Measurements from ENCODE around the gene IRX1.

IRX1 gene

DNA sequence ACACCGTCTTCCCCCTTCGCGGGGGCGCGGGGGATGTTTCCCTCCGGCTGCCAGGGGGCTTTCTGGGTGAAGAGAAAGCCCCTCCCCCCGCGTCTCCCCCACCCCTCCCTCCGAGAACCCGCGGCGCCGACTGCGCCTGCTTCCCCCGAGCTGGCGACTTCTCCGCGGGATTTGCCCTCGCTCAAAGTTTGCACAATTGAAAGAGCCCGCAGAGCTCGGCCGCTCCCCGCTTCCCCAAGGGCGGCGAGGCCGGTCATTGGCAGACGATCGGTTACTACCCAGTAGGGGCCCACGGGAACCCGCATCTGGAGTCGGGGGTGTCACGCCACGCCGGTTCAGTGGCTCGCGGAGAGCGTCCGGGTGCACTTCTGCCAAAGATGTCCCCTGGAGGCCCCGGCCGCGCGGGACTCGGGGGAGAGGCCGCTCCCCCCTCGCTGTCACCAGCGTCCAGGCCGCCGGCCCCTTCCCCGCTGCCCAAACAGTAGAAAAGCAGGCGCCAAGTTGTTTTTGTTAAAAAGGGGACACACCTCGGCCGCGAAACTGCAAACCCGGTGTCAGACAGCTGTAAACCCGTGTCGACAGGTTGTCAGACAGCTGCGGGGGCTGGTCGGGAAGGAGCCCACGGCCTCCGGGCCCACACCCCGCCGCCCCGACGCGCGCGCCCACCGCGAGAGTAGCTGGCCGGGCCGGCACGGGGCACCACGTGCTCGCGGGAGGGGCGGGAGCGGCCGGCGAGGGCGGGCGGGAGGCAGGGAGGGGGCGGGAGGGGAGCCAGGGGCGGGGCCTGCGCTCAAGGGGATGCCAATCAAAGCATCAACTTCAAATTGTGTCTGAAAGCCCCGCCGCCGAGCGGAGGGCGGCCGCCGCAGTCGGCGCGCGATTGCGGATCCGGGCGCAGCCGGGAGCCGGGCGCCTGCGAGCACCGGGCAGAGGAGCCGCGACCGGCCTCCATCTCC lies at the start of gene IRX1:
IRX1 (plus strand) TSS at position 827 of the 956 bp plus-strand sequence. CDS start 274 bp downstream, outside the sequence.
- DNase-seq = no peak

DNA sequence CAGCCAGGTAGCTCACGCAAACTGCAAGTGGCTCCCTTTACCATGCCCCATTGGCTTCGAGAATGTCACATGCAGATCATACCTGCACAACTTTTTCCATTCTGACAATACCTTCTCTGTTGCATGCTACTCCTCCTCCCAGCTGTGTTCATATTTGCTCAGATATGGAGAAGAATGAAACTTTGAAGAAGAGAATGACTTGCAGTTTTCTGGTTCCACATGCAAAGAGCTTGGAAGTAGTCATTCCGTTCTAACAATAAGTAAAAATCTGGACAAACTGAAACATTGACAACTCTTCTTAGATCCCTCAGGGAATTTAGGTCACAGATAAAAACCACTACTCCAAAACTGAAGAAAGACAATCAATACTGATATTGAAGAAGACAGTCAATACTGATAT lies 49.6 kb upstream of the IRX1 start:
- DNase-seq = no peak

DNA sequence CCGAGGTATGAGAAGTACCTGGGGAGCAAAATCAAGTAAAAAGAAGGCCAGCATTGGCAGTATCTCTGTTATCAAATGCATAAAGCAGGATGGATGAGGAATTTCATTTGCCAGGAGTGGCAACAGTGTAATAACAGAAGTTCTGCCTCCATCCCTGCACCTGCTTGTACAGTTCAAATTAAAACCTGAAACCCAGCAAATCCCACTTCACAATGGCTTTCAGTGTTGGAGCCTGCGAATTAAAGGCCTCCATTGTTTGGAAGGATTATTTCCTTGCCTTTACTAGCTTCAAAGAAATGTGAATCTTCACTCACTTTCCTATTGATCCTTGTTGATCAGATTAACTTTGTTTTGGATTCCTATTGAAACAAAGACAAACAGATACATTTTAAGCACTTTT lies 31.5 kb upstream of the IRX1 start:
- no peak for DNase-seq

DNA sequence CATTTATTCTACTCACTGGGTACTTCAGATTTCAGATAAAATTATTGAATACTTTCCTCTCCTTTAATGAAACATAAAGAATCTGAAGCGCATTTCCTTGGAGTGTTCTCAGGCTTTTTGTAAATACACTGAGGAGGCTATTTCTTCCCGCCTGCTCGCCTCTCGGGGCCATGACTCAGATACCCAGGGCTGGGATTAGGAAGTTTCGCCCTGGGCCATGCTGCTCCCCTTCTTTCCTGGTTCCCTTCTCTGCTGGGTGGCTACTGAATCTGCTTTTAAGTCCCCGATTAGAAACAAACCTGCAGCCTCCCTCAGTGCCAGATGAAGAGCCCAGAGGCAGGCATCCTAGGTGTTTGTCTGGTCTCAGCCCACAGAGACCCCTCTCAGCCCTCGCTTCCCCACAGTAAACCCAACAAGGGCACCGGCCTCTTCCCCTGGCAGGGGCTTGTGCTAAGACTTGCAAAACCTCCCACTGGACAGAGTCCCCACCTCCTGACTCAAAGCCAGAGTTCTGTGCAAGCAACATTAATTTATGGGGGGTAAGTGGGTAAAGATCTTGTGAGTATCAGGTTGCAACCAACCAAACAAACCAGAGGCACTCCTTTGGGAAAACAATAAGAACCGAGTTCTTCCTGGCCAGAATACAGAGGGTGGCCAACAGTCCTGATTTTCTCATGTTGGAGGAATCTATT lies 30.7 kb upstream of the IRX1 start:
- DNase-seq = no peak

DNA sequence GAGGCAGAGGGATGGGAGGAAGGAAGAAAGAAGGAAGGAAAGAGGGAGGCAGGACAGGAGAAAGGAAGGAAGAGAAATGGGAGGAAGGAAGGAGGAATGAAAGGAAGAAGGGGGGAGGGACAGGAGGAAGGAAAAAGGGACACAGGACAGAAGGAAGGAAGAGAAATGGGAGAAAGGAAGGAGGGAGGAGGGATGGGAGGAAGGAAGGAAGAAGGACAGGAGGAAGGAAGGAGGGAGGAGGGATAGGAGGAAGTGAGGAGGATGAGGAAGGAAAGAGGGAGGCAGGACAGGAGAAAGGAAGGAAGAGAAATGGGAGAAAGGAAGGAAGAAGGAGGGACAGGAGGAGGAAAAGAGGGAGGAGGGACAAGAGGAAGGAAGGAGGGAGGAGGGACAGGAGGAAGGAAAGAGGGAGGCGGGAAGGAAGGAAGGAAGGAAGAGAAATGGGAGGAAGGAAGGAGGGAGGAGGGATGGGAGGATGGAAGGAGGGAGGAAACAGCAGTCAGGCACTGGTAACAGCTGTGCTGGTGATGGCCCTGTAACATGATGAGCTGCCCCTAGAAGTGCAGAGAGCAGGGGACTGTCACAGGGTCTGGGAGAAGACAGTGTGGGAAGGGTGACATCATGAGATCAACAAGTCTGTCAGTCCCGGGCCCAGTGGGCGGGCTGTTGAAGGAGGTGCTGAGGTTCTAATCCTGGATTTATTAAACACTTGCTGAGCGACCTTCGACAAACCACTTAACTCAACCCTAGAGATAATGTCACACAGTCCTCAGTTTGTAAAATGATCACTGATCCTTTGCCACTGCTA lies 10.7 kb upstream of the IRX1 start:
- no peak for DNase-seq

DNA sequence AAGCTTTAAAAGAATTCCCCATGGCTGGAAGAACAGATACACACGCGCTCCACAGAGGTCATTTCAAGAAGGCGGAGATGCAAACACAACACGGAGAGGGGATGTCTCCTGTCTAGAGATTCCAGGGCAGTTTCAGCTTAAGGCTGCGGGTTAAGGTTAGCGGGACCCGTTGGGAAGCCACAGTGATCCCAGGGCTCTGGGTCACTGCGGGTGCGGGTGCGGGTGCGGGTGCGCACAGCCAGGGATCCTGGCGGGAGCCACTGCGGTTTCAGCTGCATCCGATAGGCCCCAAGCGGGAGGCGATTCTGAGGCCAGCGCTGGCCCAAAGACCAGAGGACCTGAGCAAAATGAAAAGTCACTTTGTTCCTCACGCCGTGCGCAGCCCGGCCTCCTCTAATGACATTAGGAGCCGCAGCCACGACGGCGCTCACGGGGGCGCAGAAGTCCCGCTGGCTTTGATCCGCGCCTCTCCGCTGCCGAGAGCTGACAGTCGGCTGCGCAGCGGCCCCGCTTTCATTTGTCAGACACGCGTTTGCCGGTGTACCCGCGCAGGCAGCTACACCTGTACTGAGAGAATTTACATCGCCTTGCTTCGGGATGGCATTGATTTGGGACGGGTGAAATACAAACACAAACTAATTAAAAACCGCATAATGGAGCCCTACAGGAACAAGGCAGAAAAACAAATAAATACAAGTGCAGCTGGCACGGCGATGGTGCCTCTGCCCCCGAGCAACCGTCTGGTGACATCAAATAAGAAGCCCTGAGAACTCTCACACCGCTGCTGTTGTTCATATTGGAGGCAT lies 5.3 kb upstream of the IRX1 start:
- no peak for DNase-seq

DNA sequence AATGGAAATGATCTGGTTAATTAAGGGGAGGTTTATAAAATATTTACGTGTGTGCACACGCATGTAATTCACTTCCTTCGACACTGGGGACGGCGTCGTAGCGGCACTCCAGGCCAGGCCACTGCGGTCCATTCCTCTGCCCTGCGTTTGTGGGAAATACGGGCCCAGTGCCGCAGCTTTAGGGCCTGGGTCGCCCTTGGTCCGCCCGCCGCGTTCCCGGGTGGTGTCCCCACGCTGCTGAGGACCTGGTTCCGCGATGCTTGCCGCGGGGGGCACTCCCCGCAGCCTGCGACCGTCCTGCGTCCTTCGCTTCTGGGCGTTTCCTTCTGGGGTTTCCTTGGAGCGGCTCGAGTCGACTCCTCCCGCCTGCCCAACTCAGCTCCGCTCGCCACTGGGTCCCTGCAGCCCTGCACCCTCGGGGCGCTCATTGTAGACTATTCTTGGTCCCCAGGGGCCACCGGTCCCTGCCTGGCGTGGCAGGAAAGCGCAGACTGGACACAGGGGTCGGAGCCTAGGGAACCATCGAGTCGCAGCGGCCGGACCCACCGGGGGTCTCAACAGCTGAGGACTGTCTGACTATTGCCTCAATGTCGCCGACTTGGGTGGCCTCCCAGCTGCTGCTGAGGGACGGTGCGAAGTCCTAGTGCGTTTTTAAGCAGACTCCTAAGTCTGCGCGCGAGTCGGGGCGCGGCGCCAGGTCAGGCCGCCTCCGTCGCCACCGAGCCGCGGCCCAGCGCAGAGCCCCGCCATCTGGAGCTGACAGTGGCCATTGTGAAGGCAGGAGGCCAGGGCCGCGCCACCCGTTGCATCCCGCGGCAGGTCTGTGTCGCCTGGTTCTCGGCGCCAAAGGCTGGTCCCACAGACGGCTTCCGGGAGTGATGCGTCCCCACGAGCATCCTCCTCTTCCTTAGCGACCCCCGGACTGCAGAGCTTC lies 4.4 kb upstream of the IRX1 start:
- DNase-seq = no peak

DNA sequence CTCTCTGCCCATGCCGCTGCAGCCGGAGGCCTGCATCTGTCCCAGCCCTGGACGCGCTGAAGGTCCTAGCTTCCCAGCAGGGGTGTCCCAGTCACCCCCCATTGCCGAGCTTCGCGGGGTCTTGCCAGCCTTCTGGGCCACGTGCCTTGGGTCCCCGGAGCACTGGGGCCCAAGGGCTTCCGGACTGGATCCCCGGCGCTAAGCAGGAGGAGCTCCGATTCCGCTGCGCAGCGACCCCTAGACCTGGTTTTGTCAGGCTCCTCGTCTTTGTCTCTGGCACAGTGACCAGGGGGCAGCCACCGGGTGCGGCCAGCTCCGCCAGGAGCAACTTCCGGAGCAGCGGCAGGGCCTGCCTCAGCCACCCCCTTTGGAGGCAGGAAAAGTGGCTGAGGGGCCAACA lies 3.3 kb upstream of the IRX1 start:
- DNase-seq = no peak

DNA sequence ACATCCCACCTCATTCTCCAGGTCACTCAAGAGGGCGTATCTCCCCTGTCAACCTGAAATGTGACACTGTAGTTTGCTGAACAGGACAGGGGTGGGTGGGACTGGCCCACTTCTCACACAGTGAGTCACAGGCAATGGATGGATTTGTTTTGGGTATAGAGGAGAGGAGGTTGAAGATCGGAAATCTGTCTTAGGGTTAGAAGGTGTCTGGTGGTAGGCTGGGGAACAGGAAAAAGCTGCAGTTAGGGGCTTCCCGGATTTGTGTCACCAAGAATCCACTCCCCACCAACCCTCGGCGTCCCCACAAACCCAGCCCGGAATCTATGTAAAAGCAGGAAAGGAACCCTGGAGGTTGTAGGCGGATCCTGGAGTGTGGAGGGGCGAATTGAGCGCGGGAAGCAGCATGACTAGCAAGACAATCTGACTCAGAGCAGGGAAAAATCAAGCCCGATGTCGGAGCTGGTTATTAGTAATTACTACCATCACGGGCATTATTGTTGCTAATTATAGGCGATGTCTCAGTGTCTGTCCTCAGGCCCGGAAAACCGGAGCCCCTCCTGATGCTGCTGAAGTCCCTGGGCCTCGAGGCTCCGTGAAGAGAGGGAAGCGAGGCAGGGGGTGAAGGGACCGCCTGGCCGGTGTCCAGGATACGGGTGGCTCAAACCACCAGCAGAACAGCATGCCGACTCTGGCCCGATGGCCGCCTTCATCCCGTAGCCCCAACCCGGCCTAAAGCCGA lies 1.7 kb upstream of the IRX1 start:
- DNase-seq = no peak

DNA sequence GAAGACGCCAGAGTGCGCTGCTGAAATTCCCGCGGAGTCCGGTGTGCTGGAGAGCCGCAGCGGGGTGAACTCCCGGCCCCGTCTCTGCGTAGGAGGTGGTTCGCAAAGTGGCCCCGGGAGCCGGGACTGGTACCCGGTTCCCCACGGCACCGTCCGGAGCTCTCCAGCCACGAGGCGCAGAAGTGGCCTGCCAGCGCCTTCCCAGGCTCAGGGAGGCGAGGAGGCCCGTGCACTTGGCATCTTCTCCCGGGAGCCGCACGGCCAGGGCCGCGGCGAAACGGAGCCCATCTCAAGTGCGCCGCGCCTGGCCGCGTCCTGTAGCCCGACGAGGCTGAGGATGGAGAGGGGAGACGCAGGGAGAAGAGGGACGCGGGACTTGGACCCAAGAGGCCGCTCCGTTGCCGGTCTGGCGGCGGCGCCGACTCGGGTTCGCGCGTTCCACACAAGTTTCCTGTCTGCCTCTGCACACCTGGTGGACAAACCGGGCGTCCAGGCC lies 1.1 kb upstream of the IRX1 start:
- no peak for DNase-seq

DNA sequence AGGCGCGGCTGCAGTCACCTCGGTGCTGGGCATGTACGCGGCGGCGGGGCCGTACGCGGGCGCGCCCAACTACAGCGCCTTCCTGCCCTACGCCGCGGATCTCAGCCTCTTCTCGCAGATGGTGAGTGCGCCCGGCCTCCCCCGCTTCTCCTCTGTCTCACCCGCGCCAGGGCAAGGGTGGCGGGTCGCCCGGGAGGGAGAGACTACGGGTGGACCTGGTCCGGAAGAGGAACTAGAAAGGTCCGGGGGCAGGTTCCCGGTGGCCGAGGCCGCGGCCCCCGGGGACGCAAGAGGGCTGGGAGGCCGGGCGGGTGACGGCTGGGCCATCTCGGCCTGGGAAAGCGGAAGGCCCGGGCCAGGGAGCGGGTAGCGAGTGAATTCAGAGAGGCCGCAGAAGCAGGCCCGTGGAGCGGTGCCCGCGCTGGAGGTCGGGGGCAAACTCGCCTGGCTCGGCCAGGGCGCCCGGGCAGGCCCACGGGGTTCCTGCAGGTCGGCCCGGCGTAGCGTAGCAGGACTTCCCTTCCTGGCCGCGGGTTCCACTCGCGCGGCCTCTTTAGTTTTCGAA lies 711 bp downstream of the IRX1 start:
- no peak for DNase-seq

DNA sequence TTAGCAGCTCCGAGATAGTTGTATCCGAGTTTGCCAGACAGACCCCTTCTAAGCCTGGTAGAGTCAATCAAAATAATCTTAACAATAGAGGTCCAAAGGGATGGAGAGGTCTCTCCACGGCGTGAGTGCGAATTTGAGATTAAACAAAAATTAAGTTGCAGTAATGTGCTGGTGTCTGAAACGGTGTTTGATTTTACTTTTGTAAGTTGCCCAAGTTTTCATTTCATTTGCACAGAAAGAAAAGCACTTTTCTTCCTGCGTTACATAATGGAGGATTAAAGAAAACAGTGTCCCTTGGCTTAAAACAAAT lies 1.2 kb downstream of the IRX1 start:
- no peak for DNase-seq

DNA sequence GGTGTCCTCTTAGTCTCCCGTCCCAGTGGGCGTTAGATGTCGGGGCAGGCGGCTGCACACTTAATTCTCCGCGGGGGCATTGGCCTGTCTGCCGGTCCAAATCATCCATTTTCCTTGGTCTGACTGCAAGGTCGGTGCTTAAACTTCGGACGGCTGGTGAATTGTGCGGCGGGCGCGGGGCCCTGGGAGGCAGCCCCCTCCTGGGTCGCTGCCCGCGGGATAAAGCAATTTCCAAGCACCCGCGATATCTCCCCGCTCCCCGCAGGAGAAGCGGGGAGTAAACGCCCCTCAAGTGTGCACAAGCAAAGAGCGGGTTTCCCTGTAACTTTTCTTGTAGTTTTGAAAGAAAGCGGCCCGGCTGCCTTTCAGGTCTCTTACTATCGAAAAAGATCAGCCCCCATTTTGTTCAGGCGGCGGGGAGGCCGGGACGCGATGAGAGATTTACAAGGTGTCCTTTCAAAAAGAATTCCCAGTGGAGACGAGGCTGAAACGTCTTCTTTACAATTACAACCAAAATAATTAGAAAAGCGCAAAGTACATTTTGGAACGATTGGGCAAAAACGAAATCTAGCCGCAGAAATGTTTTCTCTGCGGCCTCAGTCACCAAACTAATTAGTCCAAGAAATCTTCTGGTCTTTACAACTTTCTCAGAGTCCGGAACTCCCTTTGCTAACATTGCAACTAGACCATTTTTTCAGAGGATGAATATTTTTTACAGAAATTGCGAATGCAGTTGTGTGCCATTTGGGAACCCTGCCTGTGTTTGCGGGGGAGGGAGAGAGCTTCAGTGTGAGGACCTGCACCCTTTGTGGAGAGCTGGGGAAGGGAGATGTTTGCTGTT lies 1.8 kb downstream of the IRX1 start:
- DNase-seq = no peak

DNA sequence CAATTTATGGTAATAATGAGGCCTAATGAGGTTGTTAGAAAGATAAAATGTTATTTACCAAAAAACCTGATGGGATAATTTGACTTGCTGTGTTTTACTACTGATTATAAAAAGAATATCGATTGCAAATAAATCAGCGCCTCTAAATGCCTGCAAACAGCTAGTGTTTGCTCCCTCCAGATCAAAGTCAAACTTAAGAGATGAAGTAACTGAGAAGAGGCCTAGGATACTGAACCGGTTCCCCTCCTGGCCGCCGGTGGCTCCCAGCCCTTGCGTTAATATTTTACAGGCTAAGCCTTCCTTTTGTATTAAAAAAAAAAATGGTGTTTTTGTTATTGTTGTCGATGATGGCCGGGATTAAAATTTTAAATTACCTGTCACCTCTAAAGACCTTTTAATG lies 2.6 kb downstream of the IRX1 start:
- no peak for DNase-seq

DNA sequence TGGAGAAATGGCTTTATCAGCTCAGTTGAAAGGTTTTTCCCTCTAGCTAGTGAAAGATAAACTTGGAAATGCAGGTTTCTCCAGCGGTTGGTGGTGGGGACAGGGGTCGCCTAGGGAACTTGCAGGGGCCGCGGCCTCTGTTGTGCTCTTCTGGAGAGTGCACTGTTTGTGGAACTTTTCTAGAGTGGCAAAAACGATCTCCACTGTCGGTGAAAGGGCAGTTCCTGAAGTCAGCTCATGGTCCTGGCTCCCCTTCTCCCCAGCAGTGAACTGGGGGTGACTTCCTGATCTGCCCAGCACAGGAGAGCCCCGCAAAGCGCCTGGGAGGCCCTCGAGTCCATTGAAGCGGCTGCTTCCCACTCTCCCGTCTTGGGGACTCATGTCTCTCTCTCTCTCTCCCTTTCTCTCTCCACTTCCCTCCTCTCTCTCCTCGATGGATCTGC lies 3.2 kb downstream of the IRX1 start:
- DNase-seq = no peak

DNA sequence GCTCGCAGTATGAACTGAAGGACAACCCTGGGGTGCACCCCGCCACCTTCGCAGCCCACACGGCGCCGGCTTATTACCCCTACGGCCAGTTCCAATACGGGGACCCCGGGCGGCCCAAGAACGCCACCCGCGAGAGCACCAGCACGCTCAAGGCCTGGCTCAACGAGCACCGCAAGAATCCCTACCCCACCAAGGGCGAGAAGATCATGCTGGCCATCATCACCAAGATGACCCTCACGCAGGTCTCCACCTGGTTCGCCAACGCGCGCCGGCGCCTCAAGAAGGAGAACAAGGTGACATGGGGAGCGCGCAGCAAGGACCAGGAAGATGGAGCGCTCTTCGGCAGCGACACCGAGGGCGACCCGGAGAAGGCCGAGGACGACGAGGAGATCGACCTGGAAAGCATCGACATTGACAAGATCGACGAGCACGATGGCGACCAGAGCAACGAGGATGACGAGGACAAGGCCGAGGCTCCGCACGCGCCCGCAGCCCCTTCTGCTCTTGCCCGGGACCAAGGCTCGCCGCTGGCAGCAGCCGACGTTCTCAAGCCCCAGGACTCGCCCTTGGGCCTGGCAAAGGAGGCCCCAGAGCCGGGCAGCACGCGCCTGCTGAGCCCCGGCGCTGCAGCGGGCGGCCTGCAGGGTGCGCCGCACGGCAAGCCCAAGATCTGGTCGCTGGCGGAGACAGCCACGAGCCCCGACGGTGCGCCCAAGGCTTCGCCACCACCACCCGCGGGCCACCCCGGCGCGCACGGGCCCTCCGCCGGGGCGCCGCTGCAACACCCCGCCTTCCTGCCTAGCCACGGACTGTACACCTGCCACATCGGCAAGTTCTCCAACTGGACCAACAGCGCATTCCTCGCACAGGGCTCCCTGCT lies 3.8 kb downstream of the IRX1 start:
- no peak for DNase-seq

DNA sequence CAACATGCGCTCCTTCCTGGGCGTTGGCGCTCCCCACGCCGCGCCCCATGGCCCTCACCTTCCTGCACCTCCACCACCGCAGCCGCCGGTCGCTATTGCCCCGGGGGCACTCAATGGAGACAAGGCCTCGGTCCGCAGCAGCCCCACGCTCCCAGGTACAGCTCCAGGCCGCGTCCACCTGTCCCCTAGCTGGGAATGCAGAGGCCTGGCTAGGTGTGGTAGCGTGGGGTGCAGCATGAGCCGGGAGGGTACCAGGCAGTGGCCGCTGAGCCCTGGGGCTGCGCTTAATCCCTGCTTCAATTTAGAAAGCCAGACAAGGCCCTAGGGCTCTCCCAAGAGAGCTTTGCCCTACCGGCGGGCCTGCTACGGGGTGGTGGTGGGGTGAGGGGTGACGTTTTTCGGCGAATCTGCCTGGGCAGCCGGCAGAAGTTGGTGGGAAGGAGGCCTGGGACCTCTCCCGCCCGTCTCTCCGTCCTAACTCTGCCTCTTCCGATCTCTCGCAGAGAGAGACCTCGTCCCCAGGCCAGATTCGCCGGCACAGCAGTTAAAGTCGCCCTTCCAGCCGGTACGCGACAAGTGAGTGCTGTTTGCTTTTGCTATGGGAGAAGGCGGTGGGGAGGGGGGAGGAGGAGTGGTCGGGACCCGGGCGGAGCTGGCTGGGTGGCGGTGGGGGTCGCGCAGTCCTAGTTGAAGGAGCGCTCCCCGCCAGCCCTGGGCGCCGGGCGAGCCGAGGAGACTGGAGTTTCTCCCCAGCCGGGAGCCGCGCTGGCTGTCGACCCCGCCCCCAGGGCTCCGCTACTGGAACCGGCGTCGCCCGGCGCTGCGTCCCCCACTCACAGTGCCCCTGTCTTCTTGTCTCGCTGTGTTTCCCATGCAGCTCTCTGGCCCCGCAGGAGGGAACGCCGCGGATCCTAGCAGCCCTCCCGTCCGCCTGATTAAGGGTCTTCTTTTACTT lies 4.8 kb downstream of the IRX1 start:
- DNase-seq = no peak

All from T1000 (cell line).